ENCODE measurements around the gene PWWP2B.
A peak's percentile ranks its signal among the peaks of the same experiment; 100 is the strongest.

Gene PWWP2B

GRCh38 chr10:132448248-132448731, 51.3 kb downstream of the PWWP2B start:
- Histone ChIP-seq H3K27ac (peak overlapping the region; percentile 11 to 50), H3K36me3 (no peaks in the 10 kb centered on the region), H3K9me3 (no peaks in the 10 kb centered on the region), H3K4me3 (no peak overlapping the region), H3K27me3 (no peaks in the 10 kb centered on the region), H3K4me1 (peaks cover 0 to 31% (median 18%) of the 10 kb centered on the region in 4 donors)
- TF ChIP-seq CTCF (IDR thresholded peaks at IDR 0.05), result no peak
- intact Hi-C loops (cut with DNase I; ENCODE audit: low total_unique reads), result no loop called here
- DNase-seq, result peak in 1 of 2 donors; percentile 65

- no peaks in the 10 kb centered on the region for H3K27me3 ChIP-seq
- no peaks in the 10 kb centered on the region for H3K36me3 ChIP-seq
- DNase-seq, result peak in 1 of 2 donors; percentile 86
- H3K4me3 ChIP-seq, result no peak overlapping the region
- no peak for TF ChIP-seq CTCF (IDR thresholded peaks at IDR 0.05)
- intact Hi-C loops (cut with DNase I; ENCODE audit: low total_unique reads), result no loop called here
- H3K27ac ChIP-seq, result peak overlapping the region in 1 of 2 donors; percentile 72
- peaks cover 0 to 35% (median 20%) of the 10 kb centered on the region in 4 donors for H3K4me1 ChIP-seq
- no peaks in the 10 kb centered on the region for H3K9me3 ChIP-seq
Observed at GRCh38 chr10:132449051-132449810, 52.2 kb downstream of the PWWP2B start.

GRCh38 chr10:132449811-132450181, 52.8 kb downstream of the PWWP2B start:
- no peaks in the 10 kb centered on the region for H3K27me3 ChIP-seq
- no peak for TF ChIP-seq CTCF (IDR thresholded peaks at IDR 0.05)
- peak overlapping the region in 1 of 2 donors; percentile 72 for H3K27ac ChIP-seq
- no peak overlapping the region for H3K4me3 ChIP-seq
- H3K9me3 ChIP-seq, result no peaks in the 10 kb centered on the region
- intact Hi-C loops (cut with DNase I; ENCODE audit: low total_unique reads), result no loop called here
- H3K36me3 ChIP-seq, result no peaks in the 10 kb centered on the region
- H3K4me1 ChIP-seq, result peaks cover 0 to 35% (median 20%) of the 10 kb centered on the region in 4 donors
- no peak for DNase-seq

- Histone ChIP-seq H3K9me3 (no peaks in the 10 kb centered on the region), H3K4me1 (peaks cover 0 to 35% (median 20%) of the 10 kb centered on the region in 4 donors), H3K27ac (no peak overlapping the region), H3K36me3 (no peaks in the 10 kb centered on the region), H3K4me3 (no peak overlapping the region), H3K27me3 (no peaks in the 10 kb centered on the region)
- no peak for TF ChIP-seq CTCF (IDR thresholded peaks at IDR 0.05)
- DNase-seq, result no peak
- intact Hi-C loops (cut with DNase I; ENCODE audit: low total_unique reads), result no loop called here
Observed at GRCh38 chr10:132450466-132450824, 53.4 kb downstream of the PWWP2B start.

GRCh38 chr10:132450825-132451505, 54.0 kb downstream of the PWWP2B start:
- intact Hi-C loops (cut with DNase I; ENCODE audit: low total_unique reads), result no loop called here
- H3K4me1 ChIP-seq, result peaks cover 0 to 35% (median 20%) of the 10 kb centered on the region in 4 donors

More at GRCh38 chr10:132450825-132451505, 54.0 kb downstream of the PWWP2B start:
- Histone ChIP-seq H3K36me3 (no peaks in the 10 kb centered on the region), H3K27ac (no peak overlapping the region), H3K27me3 (no peaks in the 10 kb centered on the region), H3K9me3 (no peaks in the 10 kb centered on the region), H3K4me3 (no peak overlapping the region)
- TF ChIP-seq CTCF (IDR thresholded peaks at IDR 0.05), result no peak
- peak in 1 of 2 donors; percentile 59 for DNase-seq
